ENCODE data around the gene ACTR3. TPM values are rescaled to one million over a fixed set of nuclear protein-coding genes. Genes with fewer than 3 reads are reported as not detected.

ACTR3 gene
- total RNA-seq, 1 experiment from 2014 or later: 169 TPM

GRCh38 chr2:113875135-113875534 is 14.8 kb upstream of the ACTR3 start (continued):
- TF ChIP-seq PRDM15 (CRISPR knock-in tag; IDR thresholded peaks at IDR 0.05) (no peak), ZBTB21 (CRISPR knock-in tag; IDR thresholded peaks at IDR 0.05; ENCODE audit: borderline replicate concordance) (no peak), CDX4 (CRISPR knock-in tag; IDR thresholded peaks at IDR 0.05; ENCODE audit: borderline replicate concordance) (no peak), ZNF263 (CRISPR knock-in tag; IDR thresholded peaks at IDR 0.05; ENCODE audit: low read depth) (no peak)

DNA sequence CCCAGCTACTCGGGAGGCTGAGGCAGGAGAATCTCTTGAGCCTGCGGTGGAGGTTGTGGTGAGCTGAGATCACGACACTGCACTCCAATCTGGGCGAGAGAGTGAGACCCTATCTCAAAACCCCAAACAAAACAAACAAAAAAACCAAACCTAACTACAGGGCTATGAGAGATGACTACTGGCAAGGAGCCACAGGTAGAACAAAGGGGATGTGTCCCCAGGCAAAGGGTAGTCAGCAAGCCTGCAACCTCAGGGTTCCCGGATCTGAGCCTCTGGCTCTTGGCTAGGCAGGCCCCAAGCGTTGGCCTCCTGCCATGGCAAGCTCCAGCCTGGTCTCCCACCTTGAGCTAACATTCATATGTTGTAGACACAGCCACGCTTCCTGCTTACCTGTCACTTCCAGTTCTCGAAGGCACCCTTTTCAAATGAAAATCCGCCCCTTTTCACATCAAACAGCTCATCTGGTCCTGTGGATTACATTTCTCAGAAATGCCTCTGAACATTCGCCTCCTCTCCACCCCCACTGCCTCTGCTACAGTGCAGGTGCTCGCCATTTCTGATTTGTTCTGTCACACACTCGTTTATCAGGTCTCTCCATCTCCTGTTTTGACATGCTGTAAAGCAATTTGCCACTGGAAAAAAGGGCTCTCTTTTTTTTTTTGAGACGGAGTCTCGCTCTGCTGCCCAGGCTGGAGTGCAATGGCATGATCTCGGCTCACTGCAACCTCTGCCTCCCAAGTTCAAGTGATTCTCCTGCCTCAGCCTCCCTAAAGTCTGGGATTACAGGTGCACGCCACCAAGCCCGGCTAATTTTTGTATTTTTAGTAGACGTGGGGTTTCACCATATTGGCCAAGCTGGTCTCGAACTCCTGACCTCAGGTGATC is 13.1 kb upstream of the ACTR3 start:
- Mint-ChIP-seq H3K9me3 (no peaks in the 10 kb centered on the region), H3K27ac (no peak overlapping the region), H3K4me3 (no peak overlapping the region; the same call in 1 of the 2 replicates), H3K27me3 (ENCODE audit: low read depth) (peaks cover 23% of the 10 kb centered on the region), H3K4me1 (peaks cover 8% of the 10 kb centered on the region), H3K36me3 (no peaks in the 10 kb centered on the region)
- DNase-seq (ENCODE audit: low spot score) (peak; percentile 36), ATAC-seq (peak; percentile 95)
- TF ChIP-seq, protein P1, sequence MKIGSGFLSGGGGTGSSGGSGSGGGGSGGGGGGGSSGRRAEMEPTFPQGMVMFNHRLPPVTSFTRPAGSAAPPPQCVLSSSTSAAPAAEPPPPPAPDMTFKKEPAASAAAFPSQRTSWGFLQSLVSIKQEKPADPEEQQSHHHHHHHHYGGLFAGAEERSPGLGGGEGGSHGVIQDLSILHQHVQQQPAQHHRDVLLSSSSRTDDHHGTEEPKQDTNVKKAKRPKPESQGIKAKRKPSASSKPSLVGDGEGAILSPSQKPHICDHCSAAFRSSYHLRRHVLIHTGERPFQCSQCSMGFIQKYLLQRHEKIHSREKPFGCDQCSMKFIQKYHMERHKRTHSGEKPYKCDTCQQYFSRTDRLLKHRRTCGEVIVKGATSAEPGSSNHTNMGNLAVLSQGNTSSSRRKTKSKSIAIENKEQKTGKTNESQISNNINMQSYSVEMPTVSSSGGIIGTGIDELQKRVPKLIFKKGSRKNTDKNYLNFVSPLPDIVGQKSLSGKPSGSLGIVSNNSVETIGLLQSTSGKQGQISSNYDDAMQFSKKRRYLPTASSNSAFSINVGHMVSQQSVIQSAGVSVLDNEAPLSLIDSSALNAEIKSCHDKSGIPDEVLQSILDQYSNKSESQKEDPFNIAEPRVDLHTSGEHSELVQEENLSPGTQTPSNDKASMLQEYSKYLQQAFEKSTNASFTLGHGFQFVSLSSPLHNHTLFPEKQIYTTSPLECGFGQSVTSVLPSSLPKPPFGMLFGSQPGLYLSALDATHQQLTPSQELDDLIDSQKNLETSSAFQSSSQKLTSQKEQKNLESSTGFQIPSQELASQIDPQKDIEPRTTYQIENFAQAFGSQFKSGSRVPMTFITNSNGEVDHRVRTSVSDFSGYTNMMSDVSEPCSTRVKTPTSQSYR (CRISPR knock-in tag; IDR thresholded peaks at IDR 0.05): no peak
- TF ChIP-seq TP53 (CRISPR knock-in tag; IDR thresholded peaks at IDR 0.05) (no peak), ARID4B (CRISPR knock-in tag; IDR thresholded peaks at IDR 0.05; ENCODE audit: borderline replicate concordance) (no peak), ATF2 (CRISPR knock-in tag; IDR thresholded peaks at IDR 0.05; ENCODE audit: borderline replicate concordance, low read depth) (no peak), GABPB1 (CRISPR knock-in tag; IDR thresholded peaks at IDR 0.05) (peak; percentile 74), ATF3 (CRISPR knock-in tag; conservative IDR thresholded peaks at IDR 0.05) (no peak), USF2 (CRISPR knock-in tag; IDR thresholded peaks at IDR 0.05) (no peak), TEAD1 (CRISPR knock-in tag; IDR thresholded peaks at IDR 0.05) (no peak)
- TF ChIP-seq, protein P2, sequence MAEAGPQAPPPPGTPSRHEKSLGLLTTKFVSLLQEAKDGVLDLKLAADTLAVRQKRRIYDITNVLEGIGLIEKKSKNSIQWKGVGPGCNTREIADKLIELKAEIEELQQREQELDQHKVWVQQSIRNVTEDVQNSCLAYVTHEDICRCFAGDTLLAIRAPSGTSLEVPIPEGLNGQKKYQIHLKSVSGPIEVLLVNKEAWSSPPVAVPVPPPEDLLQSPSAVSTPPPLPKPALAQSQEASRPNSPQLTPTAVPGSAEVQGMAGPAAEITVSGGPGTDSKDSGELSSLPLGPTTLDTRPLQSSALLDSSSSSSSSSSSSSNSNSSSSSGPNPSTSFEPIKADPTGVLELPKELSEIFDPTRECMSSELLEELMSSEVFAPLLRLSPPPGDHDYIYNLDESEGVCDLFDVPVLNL (CRISPR knock-in tag; IDR thresholded peaks at IDR 0.05; ENCODE audit: borderline replicate concordance, low read depth): no peak
- ChIA-PET CTCF (no interaction called here), POLR2A (interaction anchor here (1.5 kb wide), 1 partner anchor 120 kb away, joined by 8 read pairs; the partner anchor contains the start of gene SLC35F5)

All from WTC11 (cell line).